Right lobe of liver (tissue), 6 donors: ENCODE measurements around the gene CLRN3. TPM values are rescaled to one million over a fixed set of nuclear protein-coding genes. Genes with fewer than 3 reads are reported as not detected.

ENCODE experiments used
- ATAC-seq, 4 donors: fragments of 200-7000 bp; cut with Tn5 transposase; one replicate each; pipeline ENCODE4 v1.9.1; 2020; ENCODE audit warnings: mild to moderate bottlenecking in 4 of 4, moderate library complexity in 4 of 4
- DNase-seq, 3 donors: peaks; one replicate each; pipeline ENCODE4 v3.0.0-alpha.2; 2020
- H3K27ac ChIP-seq, 3 donors: fragments of 200-600 bp; one replicate each; pipeline ENCODE4 v1.8.0; 2022
- H3K27me3 ChIP-seq, 2 donors: fragments of 200-600 bp; one replicate each; pipeline ENCODE4 v1.8.0; 2022
- H3K36me3 ChIP-seq, 4 donors: fragments of 200-600 bp; sonication (generic) in 1 of 4; one replicate each; pipeline versions ENCODE4 v1.5.1 to v1.8.0; 2017 to 2022; ENCODE audit warnings: control low read depth in 1 of 4
- H3K4me1 ChIP-seq, 4 donors: fragments of 200-600 bp; sonication (generic) in 1 of 4; one replicate each; pipeline versions ENCODE4 v1.5.1 to v1.8.0; 2017 to 2022; ENCODE audit warnings: control low read depth in 1 of 4
- H3K4me3 ChIP-seq, 3 donors: fragments of 200-600 bp; one replicate each; pipeline ENCODE4 v1.8.0; 2022
- H3K9me3 ChIP-seq, 4 donors: fragments of 200-600 bp; sonication (generic) in 1 of 4; one replicate each; pipeline versions ENCODE4 v1.5.1 to v1.8.0; 2017 to 2022; ENCODE audit warnings: control low read depth in 1 of 4
- CTCF ChIP-seq, 4 donors: fragments of 200-600 bp in 3 of 4; fragments of 450-650 bp in 1 of 4; IDR thresholded peaks; one replicate each; pipeline versions ENCODE4 v1.5.1 to v1.8.0; 2016 to 2022; ENCODE audit warnings: antibody characterized with exemption in 4 of 4, mild to moderate bottlenecking in 2 of 4
- POLR2A ChIP-seq: fragments of 450-650 bp; IDR thresholded peaks from one replicate; pipeline ENCODE4 v1.6.1; 2017; ENCODE audit warnings: antibody characterized with exemption, mild to moderate bottlenecking
- WGBS: methylation state at CpG from one replicate; pipeline ENCODE4 v1.1.6; 2018; ENCODE audit warnings: low coverage, low lambda C conversion rate; ENCODE audit not compliant: insufficient coverage; ENCODE audit errors: missing lambda C conversion rate; 5-methylcytosine and 5-hydroxymethylcytosine counted together
- intact Hi-C, 2 donors: fragments of 100-400 bp; cut with DNase I; formaldehyde crosslinking; loops; one replicate each; pipeline versions ENCODE4 v1.11.2 to v1.14.1; 2022
- total RNA-seq, 6 experiments: library from RNA; depleted of rRNA in 2 of 6; stranded (reverse); fragments of >200 nt in 2 of 6; fragmentation: NEBNext Ultra II Directional in 3 of 6; extraction: Animal tissue kit (Norgen Biotek cat#: 25700) in 3 of 6; gene quantifications; one replicate each; pipeline versions ENCODE4 v1.1.0 to v1.2.4, GENCODE V29; 2016 to 2023
- donor health status: DM: no; HTN: yes; CAD: no.
- donor health status: DM: no; HTN: no; CAD: no.
- donor health status: DM: no; HTN: no; CAD: no.
- donor health status: DM: no; HTN: yes; CAD: no.
- donor health status: DM: no; HTN: yes; CAD: no.

Gene CLRN3
- total RNA-seq, 6 experiments from 2014 or later = 9.6 to 28.5 (median 18.1) TPM

- Histone ChIP-seq H3K27me3 (no peaks in the 10 kb centered on the region), H3K36me3 (no peaks in the 10 kb centered on the region), H3K4me3 (no peak overlapping the region), H3K9me3 (no peaks in the 10 kb centered on the region), H3K27ac (no peak overlapping the region), H3K4me1 (no peaks in the 10 kb centered on the region)
- 70% methylated on average over 10 of the region's 15 CpGs for WGBS
- intact Hi-C loops = no loop called here
- TF ChIP-seq POLR2A (no peak), CTCF (IDR thresholded peaks at IDR 0.05) (no peak)
- DNase-seq (no peak), ATAC-seq (no peak)
These were observed 40.0 kb upstream of the CLRN3 start for GRCh38 chr10:127932521-127933270.

- peak in 1 of 4 donors; percentile 36 for ATAC-seq
- Histone ChIP-seq H3K4me1 (no peaks in the 10 kb centered on the region), H3K36me3 (no peaks in the 10 kb centered on the region), H3K27ac (no peak overlapping the region), H3K4me3 (no peak overlapping the region), H3K9me3 (no peaks in the 10 kb centered on the region), H3K27me3 (no peaks in the 10 kb centered on the region)
- DNase-seq = no peak
- TF ChIP-seq POLR2A (no peak), CTCF (IDR thresholded peaks at IDR 0.05) (no peak)
- intact Hi-C loops = no loop called here
- 38% methylated on average over 10 of the region's 10 CpGs for WGBS
These were observed 35.5 kb upstream of the CLRN3 start for GRCh38 chr10:127928021-127928806.

GRCh38 chr10:127926455-127926854 is 33.7 kb upstream of the CLRN3 start:
- no peaks in the 10 kb centered on the region for H3K27me3 ChIP-seq
- no peaks in the 10 kb centered on the region for H3K9me3 ChIP-seq
- ATAC-seq = peak; percentile 53 to 73 (median 56)
- H3K4me1 ChIP-seq = no peaks in the 10 kb centered on the region
- TF ChIP-seq CTCF (IDR thresholded peaks at IDR 0.05) (no peak), POLR2A (no peak)
- intact Hi-C loops = no loop called here
- no peaks in the 10 kb centered on the region for H3K36me3 ChIP-seq
- H3K27ac ChIP-seq = no peak overlapping the region
- 41% methylated on average over 8 of the region's 8 CpGs for WGBS
- DNase-seq = no peak
- no peak overlapping the region for H3K4me3 ChIP-seq

- no peak for TF ChIP-seq POLR2A
- TF ChIP-seq CTCF (IDR thresholded peaks at IDR 0.05) = no peak
- no peak overlapping the region for H3K27ac ChIP-seq
- H3K27me3 ChIP-seq = no peaks in the 10 kb centered on the region
- H3K4me1 ChIP-seq = no peaks in the 10 kb centered on the region
- H3K9me3 ChIP-seq = no peaks in the 10 kb centered on the region
- DNase-seq = no peak
- WGBS = 55% methylated on average over 4 of the region's 6 CpGs
- intact Hi-C loops = no loop called here
- no peak for ATAC-seq
- no peaks in the 10 kb centered on the region for H3K36me3 ChIP-seq
- no peak overlapping the region for H3K4me3 ChIP-seq
These were observed 32.9 kb upstream of the CLRN3 start for GRCh38 chr10:127925471-127926207.
